Rectal smooth muscle tissue (tissue), 1 donor: ENCODE results near the gene STPG1.

ENCODE experiments used
- H3K27ac ChIP-seq: one replicate; pipeline ENCODE4 v1.7.0; 2013; ENCODE audit warnings: low read depth, low read length, inconsistent platforms
- H3K27me3 ChIP-seq: one replicate; pipeline ENCODE4 v1.7.0; 2013; ENCODE audit warnings: low read length; ENCODE audit not compliant: control insufficient read depth, insufficient read depth
- H3K36me3 ChIP-seq: one replicate; pipeline ENCODE4 v1.7.0; 2013; ENCODE audit warnings: low read length; ENCODE audit not compliant: control insufficient read depth, insufficient read depth
- H3K4me1 ChIP-seq: one replicate; pipeline ENCODE4 v1.7.0; 2013; ENCODE audit warnings: low read length; ENCODE audit not compliant: control insufficient read depth, insufficient read depth
- H3K4me3 ChIP-seq: one replicate; pipeline ENCODE4 v1.7.0; 2013; ENCODE audit warnings: low read length
- H3K9ac ChIP-seq: one replicate; pipeline ENCODE4 v1.7.0; 2013; ENCODE audit warnings: low read length

The STPG1 gene

GRCh38 chr1:24424207-24424606 is 10.6 kb upstream of the STPG1 start:
- Histone ChIP-seq H3K27me3 (no peaks in the 10 kb centered on the region), H3K27ac (no peak overlapping the region), H3K9ac (no peak overlapping the region), H3K36me3 (peaks cover 18% of the 10 kb centered on the region), H3K4me1 (no peaks in the 10 kb centered on the region), H3K4me3 (no peak overlapping the region)

- peaks cover 15% of the 10 kb centered on the region for H3K4me1 ChIP-seq
- no peak overlapping the region for H3K27ac ChIP-seq
Observed at GRCh38 chr1:24421502-24421901, 7.9 kb upstream of the STPG1 start.

GRCh38 chr1:24420547-24420946 is 7.0 kb upstream of the STPG1 start:
- Histone ChIP-seq H3K36me3 (peaks cover 18% of the 10 kb centered on the region), H3K4me3 (no peak overlapping the region), H3K9ac (no peak overlapping the region), H3K27ac (no peak overlapping the region), H3K27me3 (no peaks in the 10 kb centered on the region), H3K4me1 (peaks cover 19% of the 10 kb centered on the region)

More at GRCh38 chr1:24421502-24421901, 7.9 kb upstream of the STPG1 start:
- Histone ChIP-seq H3K4me3 (no peak overlapping the region), H3K9ac (no peak overlapping the region), H3K36me3 (peaks cover 18% of the 10 kb centered on the region), H3K27me3 (no peaks in the 10 kb centered on the region)

GRCh38 chr1:24418898-24419628 is 5.5 kb upstream of the STPG1 start:
- Histone ChIP-seq H3K27ac (no peak overlapping the region), H3K4me3 (no peak overlapping the region), H3K9ac (no peak overlapping the region), H3K27me3 (no peaks in the 10 kb centered on the region), H3K36me3 (peaks cover 18% of the 10 kb centered on the region), H3K4me1 (peaks cover 22% of the 10 kb centered on the region)

- Histone ChIP-seq H3K36me3 (peaks cover 15% of the 10 kb centered on the region), H3K9ac (no peak overlapping the region), H3K27me3 (no peaks in the 10 kb centered on the region), H3K27ac (peak overlapping the region; percentile 67), H3K4me3 (no peak overlapping the region), H3K4me1 (peaks cover 22% of the 10 kb centered on the region)
Observed at GRCh38 chr1:24417681-24418080, 4.1 kb upstream of the STPG1 start.

- Histone ChIP-seq H3K4me3 (peak overlapping the region; percentile 96), H3K27ac (peak overlapping the region; percentile 67), H3K9ac (no peak overlapping the region), H3K27me3 (no peaks in the 10 kb centered on the region), H3K4me1 (peaks cover 22% of the 10 kb centered on the region), H3K36me3 (peaks cover 9% of the 10 kb centered on the region)
Observed at GRCh38 chr1:24416666-24417391, 3.2 kb upstream of the STPG1 start.

- Histone ChIP-seq H3K27ac (peak overlapping the region; percentile 67), H3K27me3 (no peaks in the 10 kb centered on the region), H3K4me1 (peaks cover 22% of the 10 kb centered on the region), H3K4me3 (peak overlapping the region; percentile 96), H3K9ac (peak overlapping the region; percentile 57), H3K36me3 (peaks cover 5% of the 10 kb centered on the region)
Observed at GRCh38 chr1:24415910-24416665, 2.5 kb upstream of the STPG1 start.

GRCh38 chr1:24415334-24415909 is 1.8 kb upstream of the STPG1 start, which contains the start of gene NIPAL3:
Gene NIPAL3, plus strand, starts transcription at chr1:24415802. Its CDS starts 3,746 bp downstream, at chr1:24419548.
- H3K27ac ChIP-seq, result peak within 1 kb of the TSS; percentile 67
- H3K36me3 ChIP-seq, result peaks cover 5% of the 10 kb centered on the region
- H3K4me3 ChIP-seq, result peak within 1 kb of the TSS; percentile 96
- H3K9ac ChIP-seq, result peak within 1 kb of the TSS; percentile 57
- no peaks in the 10 kb centered on the region for H3K27me3 ChIP-seq
- peaks cover 22% of the 10 kb centered on the region for H3K4me1 ChIP-seq

- Histone ChIP-seq H3K9ac (no peak overlapping the region), H3K4me1 (peaks cover 22% of the 10 kb centered on the region), H3K4me3 (peak overlapping the region; percentile 96), H3K36me3 (peaks cover 5% of the 10 kb centered on the region), H3K27me3 (no peaks in the 10 kb centered on the region), H3K27ac (peak overlapping the region; percentile 48)
Observed at GRCh38 chr1:24414775-24415333, 1.3 kb upstream of the STPG1 start.

GRCh38 chr1:24412408-24412807 is 1.2 kb downstream of the STPG1 start:
- Histone ChIP-seq H3K27me3 (no peaks in the 10 kb centered on the region), H3K36me3 (no peaks in the 10 kb centered on the region), H3K4me3 (no peak overlapping the region), H3K27ac (no peak overlapping the region), H3K9ac (no peak overlapping the region), H3K4me1 (peaks cover 16% of the 10 kb centered on the region)

- H3K9ac ChIP-seq, result no peak overlapping the region
Observed at GRCh38 chr1:24411963-24412362, 1.6 kb downstream of the STPG1 start.

GRCh38 chr1:24410750-24411149 is 2.8 kb downstream of the STPG1 start:
- no peak overlapping the region for H3K4me3 ChIP-seq
- H3K36me3 ChIP-seq, result no peaks in the 10 kb centered on the region
- H3K9ac ChIP-seq, result no peak overlapping the region
- H3K27me3 ChIP-seq, result no peaks in the 10 kb centered on the region
- H3K4me1 ChIP-seq, result peaks cover 2% of the 10 kb centered on the region
- H3K27ac ChIP-seq, result no peak overlapping the region

More at GRCh38 chr1:24411963-24412362, 1.6 kb downstream of the STPG1 start:
- Histone ChIP-seq H3K4me3 (no peak overlapping the region), H3K4me1 (peaks cover 12% of the 10 kb centered on the region), H3K27me3 (no peaks in the 10 kb centered on the region), H3K27ac (no peak overlapping the region), H3K36me3 (no peaks in the 10 kb centered on the region)
